Astrocyte (in vitro differentiated cells and primary cell): Measurements from ENCODE around the gene POM121.

ENCODE experiments used
- EZH2 ChIP-seq: IDR thresholded peaks from 2 replicates; pipeline ENCODE4 v1.6.1; 2012; ENCODE audit warnings: mild to moderate bottlenecking, low read length, inconsistent platforms; ENCODE audit not compliant: insufficient read depth
- TF ChIP-seq, protein P1 (sequence below): IDR thresholded peaks from 2 replicates; pipeline ENCODE4 v1.5.1; 2011; ENCODE audit warnings: low read depth, mild to moderate bottlenecking, inconsistent platforms, low read length, moderate library complexity; ENCODE audit not compliant: insufficient read depth

GRCh38 chr7:72924386-72924732 lies 536 bp upstream of the POM121 start:
- TF ChIP-seq, protein P1, sequence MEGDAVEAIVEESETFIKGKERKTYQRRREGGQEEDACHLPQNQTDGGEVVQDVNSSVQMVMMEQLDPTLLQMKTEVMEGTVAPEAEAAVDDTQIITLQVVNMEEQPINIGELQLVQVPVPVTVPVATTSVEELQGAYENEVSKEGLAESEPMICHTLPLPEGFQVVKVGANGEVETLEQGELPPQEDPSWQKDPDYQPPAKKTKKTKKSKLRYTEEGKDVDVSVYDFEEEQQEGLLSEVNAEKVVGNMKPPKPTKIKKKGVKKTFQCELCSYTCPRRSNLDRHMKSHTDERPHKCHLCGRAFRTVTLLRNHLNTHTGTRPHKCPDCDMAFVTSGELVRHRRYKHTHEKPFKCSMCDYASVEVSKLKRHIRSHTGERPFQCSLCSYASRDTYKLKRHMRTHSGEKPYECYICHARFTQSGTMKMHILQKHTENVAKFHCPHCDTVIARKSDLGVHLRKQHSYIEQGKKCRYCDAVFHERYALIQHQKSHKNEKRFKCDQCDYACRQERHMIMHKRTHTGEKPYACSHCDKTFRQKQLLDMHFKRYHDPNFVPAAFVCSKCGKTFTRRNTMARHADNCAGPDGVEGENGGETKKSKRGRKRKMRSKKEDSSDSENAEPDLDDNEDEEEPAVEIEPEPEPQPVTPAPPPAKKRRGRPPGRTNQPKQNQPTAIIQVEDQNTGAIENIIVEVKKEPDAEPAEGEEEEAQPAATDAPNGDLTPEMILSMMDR: no peak
- TF ChIP-seq EZH2: no peak
